Activated CD4-positive, alpha-beta T cell treated with anti-CD3 and anti-CD28 coated beads, Interleukin-2, amount 10 ng/mL, durations not matched to agents 7 days and 5 days (primary cell): ENCODE results near the gene SPACA7. TPM values are rescaled to one million over a fixed set of nuclear protein-coding genes. Genes with fewer than 3 reads are reported as not detected.

Source experiments
- CTCF ChIA-PET: fragments of 350-600 bp; sonication (Branson Sonifier 250); formaldehyde crosslinking; loops from one replicate; lab custom pipeline; 2021; ENCODE audit warnings: antibody characterized with exemption; lab: Charles Lee
- POLR2A ChIA-PET: fragments of 350-600 bp; sonication (Branson Sonifier 250); formaldehyde crosslinking; loops from one replicate; lab custom pipeline; 2021; ENCODE audit warnings: antibody characterized with exemption; lab: Charles Lee
- DNase-seq: peaks from one replicate; pipeline ENCODE4 v3.0.0-alpha.2; 2020
- H3K27ac Mint-ChIP-seq: one replicate; pipeline ENCODE4 v1.8.0; 2021; ENCODE audit warnings: mild to moderate bottlenecking, moderate library complexity, mixed read lengths
- H3K27me3 Mint-ChIP-seq: one replicate; pipeline ENCODE4 v1.8.0; 2021; ENCODE audit warnings: mixed read lengths
- H3K36me3 Mint-ChIP-seq: one replicate; pipeline ENCODE4 v1.8.0; 2021; ENCODE audit warnings: low read depth, mixed read lengths
- H3K4me1 Mint-ChIP-seq: one replicate; pipeline ENCODE4 v1.8.0; 2021; ENCODE audit warnings: mixed read lengths
- H3K4me3 Mint-ChIP-seq: one replicate; pipeline ENCODE4 v1.8.0; 2021; ENCODE audit warnings: mild to moderate bottlenecking, moderate library complexity, mixed read lengths
- H3K9me3 Mint-ChIP-seq: one replicate; pipeline ENCODE4 v1.8.0; 2021; ENCODE audit warnings: mixed read lengths
- total RNA-seq, 2 experiments: library from RNA; stranded (reverse); gene quantifications; one replicate each; pipeline ENCODE4 v1.2.3, GENCODE V29; 2021

SPACA7 gene
- total RNA-seq, 2 experiments from 2014 or later, result not detected

GRCh38 chr13:112342841-112343361, 33.3 kb upstream of the SPACA7 start:
- no peaks in the 10 kb centered on the region for H3K36me3 Mint-ChIP-seq
- ChIA-PET POLR2A (no interaction called here), CTCF (no interaction called here)
- no peaks in the 10 kb centered on the region for H3K4me1 Mint-ChIP-seq
- peaks cover 22% of the 10 kb centered on the region for H3K27me3 Mint-ChIP-seq
- no peak overlapping the region for H3K4me3 Mint-ChIP-seq
- H3K9me3 Mint-ChIP-seq, result no peaks in the 10 kb centered on the region
- no peak for DNase-seq
- no peak overlapping the region for H3K27ac Mint-ChIP-seq

- Mint-ChIP-seq H3K27me3 (peaks cover 24% of the 10 kb centered on the region), H3K27ac (no peak overlapping the region), H3K4me3 (no peak overlapping the region), H3K9me3 (no peaks in the 10 kb centered on the region), H3K4me1 (no peaks in the 10 kb centered on the region), H3K36me3 (no peaks in the 10 kb centered on the region)
- CTCF ChIA-PET, result no interaction called here
- DNase-seq, result no peak
- POLR2A ChIA-PET, result no interaction called here
Observed at GRCh38 chr13:112343591-112343990, 32.6 kb upstream of the SPACA7 start.

GRCh38 chr13:112345826-112346172, 30.4 kb upstream of the SPACA7 start:
- Mint-ChIP-seq H3K4me3 (no peak overlapping the region), H3K9me3 (no peaks in the 10 kb centered on the region), H3K27me3 (peaks cover 24% of the 10 kb centered on the region), H3K36me3 (no peaks in the 10 kb centered on the region), H3K4me1 (no peaks in the 10 kb centered on the region), H3K27ac (no peak overlapping the region)
- POLR2A ChIA-PET, result no interaction called here
- CTCF ChIA-PET, result no interaction called here
- DNase-seq, result no peak

- Mint-ChIP-seq H3K4me3 (no peak overlapping the region), H3K27me3 (peaks cover 24% of the 10 kb centered on the region), H3K27ac (no peak overlapping the region), H3K36me3 (no peaks in the 10 kb centered on the region), H3K4me1 (no peaks in the 10 kb centered on the region), H3K9me3 (no peaks in the 10 kb centered on the region)
- ChIA-PET CTCF (no interaction called here), POLR2A (no interaction called here)
- DNase-seq, result no peak
Observed at GRCh38 chr13:112346173-112346898, 29.8 kb upstream of the SPACA7 start.

GRCh38 chr13:112346899-112347229, 29.3 kb upstream of the SPACA7 start:
- Mint-ChIP-seq H3K9me3 (no peaks in the 10 kb centered on the region), H3K36me3 (no peaks in the 10 kb centered on the region)
- CTCF ChIA-PET, result no interaction called here

GRCh38 chr13:112347986-112348385, 28.2 kb upstream of the SPACA7 start:
- Mint-ChIP-seq H3K27ac (no peak overlapping the region), H3K36me3 (no peaks in the 10 kb centered on the region), H3K9me3 (no peaks in the 10 kb centered on the region), H3K27me3 (peaks cover 24% of the 10 kb centered on the region), H3K4me1 (no peaks in the 10 kb centered on the region), H3K4me3 (no peak overlapping the region)
- ChIA-PET CTCF (no interaction called here), POLR2A (no interaction called here)
- no peak for DNase-seq

More at GRCh38 chr13:112346899-112347229, 29.3 kb upstream of the SPACA7 start:
- no peak for DNase-seq
- POLR2A ChIA-PET, result no interaction called here
- Mint-ChIP-seq H3K4me3 (no peak overlapping the region), H3K4me1 (no peaks in the 10 kb centered on the region), H3K27me3 (peaks cover 24% of the 10 kb centered on the region), H3K27ac (no peak overlapping the region)

GRCh38 chr13:112348642-112349345, 27.4 kb upstream of the SPACA7 start:
- CTCF ChIA-PET, result no interaction called here
- H3K27me3 Mint-ChIP-seq, result peaks cover 24% of the 10 kb centered on the region
- POLR2A ChIA-PET, result no interaction called here

GRCh38 chr13:112349681-112350080, 26.5 kb upstream of the SPACA7 start:
- Mint-ChIP-seq H3K36me3 (no peaks in the 10 kb centered on the region), H3K9me3 (no peaks in the 10 kb centered on the region), H3K27me3 (peaks cover 24% of the 10 kb centered on the region), H3K4me3 (no peak overlapping the region), H3K27ac (no peak overlapping the region), H3K4me1 (no peaks in the 10 kb centered on the region)
- DNase-seq, result no peak
- CTCF ChIA-PET, result no interaction called here
- POLR2A ChIA-PET, result no interaction called here

More at GRCh38 chr13:112348642-112349345, 27.4 kb upstream of the SPACA7 start:
- Mint-ChIP-seq H3K9me3 (no peaks in the 10 kb centered on the region), H3K27ac (no peak overlapping the region), H3K4me3 (no peak overlapping the region), H3K36me3 (no peaks in the 10 kb centered on the region), H3K4me1 (no peaks in the 10 kb centered on the region)
- DNase-seq, result no peak

- H3K27ac Mint-ChIP-seq, result no peak overlapping the region
- H3K27me3 Mint-ChIP-seq, result peaks cover 23% of the 10 kb centered on the region
- H3K4me1 Mint-ChIP-seq, result no peaks in the 10 kb centered on the region
- ChIA-PET CTCF (no interaction called here), POLR2A (interaction anchor here (0.7 kb wide), 1 partner anchor 766 kb away, joined by 4 read pairs; no protein-coding TSS in a partner anchor)
- no peak overlapping the region for H3K4me3 Mint-ChIP-seq
- H3K36me3 Mint-ChIP-seq, result no peaks in the 10 kb centered on the region
- H3K9me3 Mint-ChIP-seq, result no peaks in the 10 kb centered on the region
- no peak for DNase-seq
Observed at GRCh38 chr13:112350300-112350699, 25.9 kb upstream of the SPACA7 start.

- CTCF ChIA-PET, result no interaction called here
- peaks cover 8% of the 10 kb centered on the region for H3K27me3 Mint-ChIP-seq
- no peaks in the 10 kb centered on the region for H3K9me3 Mint-ChIP-seq
- no peaks in the 10 kb centered on the region for H3K36me3 Mint-ChIP-seq
- POLR2A ChIA-PET, result no interaction called here
- DNase-seq, result no peak
- no peaks in the 10 kb centered on the region for H3K4me1 Mint-ChIP-seq
- H3K27ac Mint-ChIP-seq, result no peak overlapping the region
- no peak overlapping the region for H3K4me3 Mint-ChIP-seq
Observed at GRCh38 chr13:112351825-112352224, 24.3 kb upstream of the SPACA7 start.

- Mint-ChIP-seq H3K27me3 (no peaks in the 10 kb centered on the region), H3K9me3 (peaks cover 6% of the 10 kb centered on the region), H3K36me3 (no peaks in the 10 kb centered on the region), H3K4me1 (no peaks in the 10 kb centered on the region), H3K27ac (no peak overlapping the region), H3K4me3 (no peak overlapping the region)
- ChIA-PET CTCF (no interaction called here), POLR2A (no interaction called here)
- no peak for DNase-seq
Observed at GRCh38 chr13:112353856-112354255, 22.3 kb upstream of the SPACA7 start.

GRCh38 chr13:112354330-112355273, 21.6 kb upstream of the SPACA7 start:
- Mint-ChIP-seq H3K27ac (no peak overlapping the region), H3K4me1 (no peaks in the 10 kb centered on the region), H3K36me3 (no peaks in the 10 kb centered on the region), H3K4me3 (no peak overlapping the region), H3K27me3 (no peaks in the 10 kb centered on the region), H3K9me3 (peaks cover 6% of the 10 kb centered on the region)
- POLR2A ChIA-PET, result no interaction called here
- no peak for DNase-seq
- CTCF ChIA-PET, result no interaction called here
